Activated CD8-positive, alpha-beta memory T cell treated with anti-CD3 and anti-CD28 coated beads for 1 hour (primary cell): Measurements from ENCODE around the gene CARTPT.

ENCODE experiments used
- DNase-seq, 2 donors: peaks; one replicate each; pipeline ENCODE4 v3.0.0-alpha.2; 2020; ENCODE audit warnings: low read depth in 1 of 2; ENCODE audit errors: extremely low read depth in 1 of 2

CARTPT gene

DNA sequence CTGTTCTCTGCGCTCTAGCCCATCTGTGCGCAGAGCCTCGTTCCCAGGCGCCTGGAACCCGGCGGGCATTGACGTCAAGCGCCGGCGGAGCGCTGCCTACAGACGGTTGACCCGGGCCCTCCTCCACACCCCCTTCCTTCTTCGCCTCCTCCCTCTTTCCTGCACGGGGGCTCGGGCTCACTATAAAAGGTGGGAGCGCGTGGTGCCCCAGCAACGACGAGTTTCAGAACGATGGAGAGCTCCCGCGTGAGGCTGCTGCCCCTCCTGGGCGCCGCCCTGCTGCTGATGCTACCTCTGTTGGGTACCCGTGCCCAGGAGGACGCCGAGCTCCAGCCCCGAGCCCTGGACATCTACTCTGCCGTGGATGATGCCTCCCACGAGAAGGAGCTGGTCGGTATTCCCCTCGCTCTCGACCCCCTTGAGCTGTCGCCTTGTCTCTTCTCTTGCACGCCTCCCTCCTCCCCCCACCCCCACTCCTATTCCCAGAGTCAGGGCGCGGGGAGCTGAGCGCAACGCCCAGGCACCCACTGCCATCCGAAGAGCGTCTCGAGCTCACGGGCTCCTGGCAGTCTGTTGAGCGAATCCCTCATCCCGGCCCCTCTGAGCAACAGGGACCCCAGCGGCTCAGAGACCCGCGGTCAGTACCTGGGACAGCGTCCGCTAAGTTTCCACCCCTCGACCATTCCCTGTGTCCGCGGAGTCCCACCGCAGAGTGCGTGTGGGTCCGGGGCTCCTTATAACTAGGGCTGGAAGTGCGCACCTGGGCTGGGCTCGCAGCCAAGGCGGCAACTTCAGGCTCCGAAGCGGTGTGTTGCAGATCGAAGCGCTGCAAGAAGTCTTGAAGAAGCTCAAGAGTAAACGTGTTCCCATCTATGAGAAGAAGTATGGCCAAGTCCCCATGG, at the start of gene CARTPT:
Gene CARTPT, plus strand, starts transcription at position 213 of the 902 bp plus-strand sequence. Its CDS starts 19 bp downstream, at position 232.
- DNase-seq = no peak

DNA sequence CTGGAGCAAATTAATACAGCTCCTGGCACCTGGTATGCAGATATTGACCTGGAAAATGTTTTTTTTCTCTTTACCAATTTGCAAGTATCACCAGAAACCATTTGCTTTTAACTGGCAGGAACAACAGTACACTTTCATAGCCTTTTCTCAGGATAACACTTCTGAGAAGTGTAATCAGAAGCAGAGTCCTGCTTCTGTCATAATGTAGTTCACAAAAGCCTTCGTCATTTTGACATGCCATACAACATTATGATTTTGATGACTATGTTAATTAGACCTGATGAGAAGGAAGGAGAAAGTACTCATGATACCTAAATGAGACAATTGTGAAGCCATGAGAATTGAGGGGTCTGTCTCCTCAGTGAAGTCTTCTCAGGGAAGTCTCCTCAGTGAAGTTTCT, 41.1 kb upstream of the CARTPT start:
- no peak for DNase-seq

DNA sequence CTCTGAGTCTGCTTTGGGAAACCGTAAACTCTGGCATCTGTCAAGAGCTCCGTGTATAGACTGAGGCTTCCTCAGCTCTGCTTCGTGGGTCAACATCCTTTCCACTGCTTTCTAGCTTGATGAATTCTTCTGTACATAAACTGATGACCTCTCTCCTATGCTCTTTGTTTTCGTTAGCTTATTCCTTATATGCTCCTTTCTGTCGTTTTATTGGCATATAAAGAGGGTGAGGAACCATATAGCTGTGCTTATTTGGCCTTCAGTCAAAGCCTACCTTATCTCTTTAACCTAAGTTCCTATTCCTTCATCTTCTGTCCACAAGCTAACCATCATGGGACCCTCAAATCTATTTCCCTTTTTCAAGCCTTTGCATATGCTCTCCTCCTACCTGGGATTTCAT, 39.4 kb upstream of the CARTPT start:
- DNase-seq = no peak

DNA sequence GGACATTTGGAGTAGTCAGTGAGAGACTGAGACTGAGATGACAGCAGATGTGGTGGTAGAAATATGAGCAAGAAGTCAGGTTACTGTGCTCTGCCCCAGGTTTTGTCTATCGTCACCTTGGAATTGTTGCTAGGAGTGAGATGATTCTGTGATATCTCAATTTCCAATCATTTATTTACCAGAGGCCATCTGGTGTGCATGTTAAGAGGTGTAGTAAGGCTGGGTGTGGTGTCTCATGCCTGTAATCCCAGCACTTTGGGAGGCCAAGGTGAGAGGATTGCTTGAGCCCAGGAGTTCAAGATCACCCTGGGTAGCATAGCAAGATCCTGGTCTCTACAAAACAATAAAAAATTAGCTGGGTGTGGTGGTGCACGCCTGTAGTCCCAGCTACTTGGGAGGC, 38.6 kb upstream of the CARTPT start:
- DNase-seq = no peak

DNA sequence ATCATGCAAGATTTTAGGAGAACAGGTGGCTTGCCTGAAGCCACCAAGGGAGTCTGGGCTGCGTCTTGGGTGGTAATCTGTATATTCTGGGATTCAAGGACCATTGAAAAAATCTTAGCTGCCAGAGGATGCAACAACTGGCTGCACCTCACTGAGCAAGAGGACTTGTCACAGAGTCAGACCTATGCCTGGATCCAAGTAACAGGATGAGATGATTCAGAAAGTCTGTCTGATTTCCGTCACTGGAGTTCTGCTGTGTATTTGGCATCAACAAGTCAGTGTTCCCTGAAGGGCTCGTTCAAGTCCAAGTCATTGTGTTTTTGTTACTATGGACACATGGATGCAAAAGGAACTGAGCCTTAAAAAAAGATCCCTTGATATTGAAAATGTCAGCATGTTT, 37.8 kb upstream of the CARTPT start:
- no peak for DNase-seq

DNA sequence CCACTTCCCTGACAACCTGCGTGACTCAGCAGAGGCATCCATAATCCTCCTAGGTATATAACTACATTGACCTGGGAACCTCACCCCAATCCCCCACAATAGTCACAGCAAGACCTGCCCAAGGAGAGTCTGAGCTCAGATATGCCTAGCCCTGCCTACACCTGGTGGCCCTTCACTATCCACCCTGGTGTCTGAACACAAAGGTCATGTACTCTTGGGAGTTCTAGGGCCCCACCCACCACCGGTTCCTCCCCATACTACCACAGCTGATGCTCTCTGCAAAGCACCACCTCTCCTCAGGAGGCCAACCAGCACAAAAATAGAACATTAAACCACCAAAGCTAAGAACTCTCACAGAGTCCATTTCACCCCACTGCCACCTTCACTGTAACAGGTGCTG, 34.8 kb upstream of the CARTPT start:
- no peak for DNase-seq

DNA sequence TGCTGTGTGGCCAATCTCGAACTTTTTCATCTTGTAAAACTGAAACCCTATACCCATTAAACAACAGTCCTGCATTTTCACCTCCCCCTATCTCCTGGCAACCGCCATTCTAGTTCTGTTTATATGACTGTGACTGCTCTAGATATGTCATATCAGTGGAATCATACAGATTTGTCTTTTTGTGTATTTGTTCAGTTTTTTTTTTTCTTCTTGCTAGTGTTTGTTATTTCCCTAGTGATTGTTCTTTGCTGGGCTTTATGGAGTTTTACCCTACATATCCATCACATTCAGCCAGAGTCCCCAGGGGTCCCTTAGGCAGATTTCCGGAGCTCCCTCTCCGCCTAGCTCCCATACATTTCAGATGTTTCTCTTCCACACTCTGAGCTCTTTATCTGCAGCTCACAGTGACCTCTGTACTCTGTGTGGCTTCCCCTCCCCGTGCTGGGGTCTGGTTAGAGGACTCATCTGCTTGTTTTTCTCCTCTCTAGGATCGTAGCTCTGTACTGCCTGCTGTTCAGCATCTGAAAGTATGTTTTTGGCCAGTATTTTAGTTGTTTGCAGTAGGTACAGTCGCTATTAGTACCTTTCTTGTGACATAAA, 25.1 kb upstream of the CARTPT start:
- DNase-seq = no peak

DNA sequence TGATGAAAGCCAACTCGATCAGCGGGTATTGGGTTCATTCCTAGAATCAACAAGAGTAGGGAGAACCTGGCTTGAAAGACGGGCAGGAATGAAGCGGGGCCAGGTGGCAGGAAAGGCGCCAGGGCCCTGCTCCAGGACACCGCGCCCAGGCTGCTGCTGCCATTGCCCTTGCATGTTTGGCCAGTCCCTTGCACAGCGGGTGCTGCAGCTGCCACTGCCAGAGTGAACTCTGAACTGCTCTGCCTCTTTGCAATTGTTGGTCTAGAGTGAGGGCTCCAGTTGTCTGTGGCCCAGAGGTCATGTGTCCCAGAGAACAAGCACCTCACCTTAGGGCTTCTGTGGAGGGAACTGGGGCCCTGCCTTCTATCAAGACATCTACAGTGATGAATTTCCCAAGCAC, 24.0 kb upstream of the CARTPT start:
- no peak for DNase-seq

DNA sequence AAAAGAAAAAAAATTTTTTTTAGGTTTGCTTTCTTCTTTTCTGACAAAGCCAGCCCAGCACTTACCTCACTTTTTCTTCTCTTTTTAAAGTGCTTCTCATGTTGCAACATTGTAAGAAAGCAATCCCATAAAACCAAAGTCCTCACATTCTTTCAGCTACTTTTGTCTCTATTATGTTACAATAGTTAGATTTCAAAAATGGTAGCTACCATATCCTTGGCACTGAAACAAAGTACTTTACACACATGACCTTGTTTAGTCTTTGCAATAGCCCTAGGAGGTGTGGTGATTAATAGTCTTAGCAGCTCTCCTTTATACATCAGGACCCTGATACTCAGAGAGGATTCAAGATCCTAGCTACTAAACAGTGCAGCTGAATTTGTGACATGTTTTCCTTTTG, 23.5 kb upstream of the CARTPT start:
- no peak for DNase-seq

DNA sequence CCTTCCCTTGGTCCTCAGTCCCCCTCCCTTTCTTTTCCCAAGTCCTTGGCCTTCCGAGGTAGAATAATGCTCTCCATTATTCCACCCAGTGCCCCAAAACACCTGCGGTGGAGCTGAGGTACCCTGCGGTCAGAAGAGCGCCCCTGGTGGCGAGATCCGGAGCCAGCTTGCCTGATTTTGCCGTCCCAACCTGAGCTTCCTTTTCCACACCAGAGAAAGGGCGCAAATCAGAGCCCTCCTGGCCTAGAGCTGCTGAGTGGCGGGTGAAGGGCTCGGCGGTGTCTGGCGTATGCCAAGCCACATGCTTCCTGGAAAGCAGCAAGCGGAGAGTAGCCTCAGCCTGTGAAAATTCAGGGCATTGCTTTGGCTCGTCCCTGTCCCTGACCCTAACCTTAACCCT, 21.1 kb upstream of the CARTPT start:
- DNase-seq = no peak

DNA sequence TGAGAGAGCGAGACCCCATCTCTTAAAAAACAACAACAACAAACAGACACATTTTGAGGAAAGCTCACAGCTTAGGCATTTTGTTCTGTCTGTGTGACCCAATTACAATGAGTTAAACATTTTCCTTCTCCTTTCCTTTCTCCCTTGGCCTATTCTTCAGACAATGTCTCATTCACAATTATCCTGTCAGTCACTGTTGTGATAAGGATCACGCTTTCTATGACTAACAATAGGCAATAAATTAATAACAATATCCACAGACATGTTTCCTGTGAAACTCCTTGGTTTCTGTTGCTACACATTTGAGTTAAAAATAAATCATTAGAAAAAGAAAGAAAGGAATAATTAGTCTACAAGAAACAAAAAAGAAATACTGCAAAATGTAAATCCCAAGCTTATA, 19.8 kb upstream of the CARTPT start:
- DNase-seq = no peak

DNA sequence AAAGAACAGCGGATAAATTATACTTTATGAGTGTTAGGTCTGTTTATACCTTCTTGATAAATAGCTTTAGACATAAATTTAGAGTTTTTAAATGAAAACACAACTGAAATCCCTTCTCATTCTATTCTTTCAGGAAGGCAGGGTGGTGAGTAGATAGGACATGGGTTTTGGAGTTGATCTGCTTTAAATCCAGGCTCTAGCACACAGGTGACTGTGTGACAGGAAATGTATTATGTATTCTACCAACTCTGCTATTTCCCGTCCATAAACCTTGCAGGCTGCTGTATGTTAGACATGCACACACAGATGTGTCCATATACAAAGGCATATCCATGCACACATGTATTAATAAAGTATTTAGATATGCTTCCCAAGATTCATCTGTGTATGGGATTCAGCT, 19.3 kb upstream of the CARTPT start:
- no peak for DNase-seq

DNA sequence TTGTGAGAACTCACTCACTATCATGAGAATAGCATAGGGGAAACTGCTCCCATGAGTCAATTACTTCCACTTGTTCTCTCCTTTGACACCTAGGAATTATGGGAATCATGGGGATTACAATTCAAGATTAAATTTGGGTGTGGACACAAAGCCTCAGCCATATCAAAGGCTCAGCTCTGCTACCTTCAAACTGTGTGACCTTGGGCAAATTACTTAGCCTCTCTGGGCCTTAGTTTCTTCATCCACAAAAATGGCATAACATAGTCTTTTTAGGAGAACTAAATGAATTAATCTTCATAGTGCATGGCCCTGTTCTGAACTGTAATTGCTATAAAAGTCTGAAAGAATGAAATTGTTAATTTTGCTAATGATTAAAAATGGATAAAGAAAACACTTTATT, 18.3 kb upstream of the CARTPT start:
- DNase-seq = no peak

DNA sequence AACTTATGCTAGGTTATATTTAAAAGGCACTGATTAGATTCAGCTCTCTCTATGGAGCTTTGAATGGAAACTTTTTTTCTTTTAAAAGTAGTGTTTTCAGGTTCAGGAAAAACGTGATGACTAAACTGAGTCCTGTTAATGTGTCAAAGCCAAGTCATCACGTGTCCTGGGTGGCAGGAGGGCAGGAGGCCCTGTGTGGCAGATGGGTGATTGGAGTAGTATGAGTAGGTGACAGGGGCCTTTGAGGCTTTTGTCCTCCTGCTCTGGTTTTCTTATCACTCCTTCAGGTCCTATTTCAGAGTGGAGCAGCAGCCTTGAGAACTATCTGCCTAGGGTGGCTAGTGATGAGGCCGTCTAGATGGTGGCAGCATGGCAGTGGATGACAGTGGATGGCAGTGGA, 17.7 kb upstream of the CARTPT start:
- no peak for DNase-seq

DNA sequence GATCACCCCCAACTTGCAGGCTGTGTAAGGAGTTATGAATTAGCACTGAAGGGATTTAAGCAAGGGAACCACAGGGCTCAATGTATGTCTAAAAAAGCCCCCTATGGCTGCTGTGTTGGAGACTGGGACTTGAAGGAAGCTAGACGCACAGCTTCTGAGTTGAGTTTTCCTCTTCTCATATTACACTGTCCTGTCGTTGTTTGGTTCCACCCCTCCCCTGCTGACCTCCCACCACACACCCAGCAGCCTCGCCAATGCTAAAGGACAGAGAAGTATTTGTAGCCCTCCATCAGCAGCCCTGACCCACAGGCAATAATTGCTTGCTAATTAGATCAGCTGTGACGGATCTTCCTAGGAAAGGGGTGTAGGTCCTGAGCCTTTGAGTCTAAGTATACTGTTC, 15.1 kb upstream of the CARTPT start:
- DNase-seq = no peak

DNA sequence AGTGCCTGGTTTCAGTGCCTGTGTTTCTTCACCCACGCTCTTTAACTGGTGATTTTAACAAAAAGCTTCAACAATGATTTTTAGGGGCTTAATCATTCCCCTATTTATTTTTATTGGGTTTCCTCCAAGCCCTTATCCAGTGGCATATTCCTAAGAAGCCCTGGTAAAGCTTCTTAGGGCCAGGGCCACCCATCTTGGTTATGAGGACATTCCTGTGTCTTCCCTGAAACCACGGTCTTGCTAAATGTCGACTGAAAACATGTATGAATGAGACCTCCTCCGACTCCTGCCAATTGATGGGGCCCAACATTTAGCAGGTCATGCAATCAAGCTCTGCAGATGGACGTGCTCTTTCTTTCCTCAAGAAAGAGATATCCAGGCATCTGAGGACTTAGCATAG, 13.7 kb upstream of the CARTPT start:
- no peak for DNase-seq

DNA sequence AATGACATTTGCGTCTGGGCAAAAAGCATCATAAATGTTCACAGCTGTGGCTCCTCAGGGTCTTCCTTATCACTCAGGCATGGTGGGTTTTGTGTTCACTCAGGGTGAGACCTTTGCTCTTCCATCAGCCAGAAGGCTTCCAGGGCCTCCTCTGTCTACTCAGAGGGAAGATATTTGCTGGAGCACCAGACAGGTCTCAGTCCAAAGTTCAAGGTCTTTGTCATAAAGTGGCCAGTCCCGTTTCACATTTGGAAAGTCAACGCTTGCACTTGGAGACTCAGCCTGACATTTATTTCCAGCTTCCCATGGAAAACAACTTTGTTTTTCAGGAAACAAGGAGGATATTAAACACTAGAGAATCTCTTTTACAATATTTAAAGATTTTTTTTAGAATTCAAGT, 12.2 kb upstream of the CARTPT start:
- DNase-seq = no peak

DNA sequence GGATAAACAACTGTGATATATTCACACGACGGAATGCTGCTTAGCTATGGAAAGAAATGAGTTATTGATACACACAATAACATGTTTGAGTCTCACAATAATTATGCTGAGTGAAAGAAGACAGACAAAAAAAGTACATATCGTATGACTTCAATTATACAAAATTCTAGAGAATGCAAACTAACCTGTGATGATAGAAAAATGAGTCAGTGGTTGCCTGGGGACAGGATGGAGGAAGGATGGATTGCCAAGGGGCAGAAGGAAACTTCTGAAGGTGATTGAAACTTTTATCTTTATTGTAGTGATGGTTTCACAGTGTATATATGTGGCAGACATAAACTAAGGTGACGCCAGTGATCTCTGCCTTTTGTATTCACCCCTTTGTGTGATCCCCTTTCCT, 7.5 kb upstream of the CARTPT start:
- no peak for DNase-seq

DNA sequence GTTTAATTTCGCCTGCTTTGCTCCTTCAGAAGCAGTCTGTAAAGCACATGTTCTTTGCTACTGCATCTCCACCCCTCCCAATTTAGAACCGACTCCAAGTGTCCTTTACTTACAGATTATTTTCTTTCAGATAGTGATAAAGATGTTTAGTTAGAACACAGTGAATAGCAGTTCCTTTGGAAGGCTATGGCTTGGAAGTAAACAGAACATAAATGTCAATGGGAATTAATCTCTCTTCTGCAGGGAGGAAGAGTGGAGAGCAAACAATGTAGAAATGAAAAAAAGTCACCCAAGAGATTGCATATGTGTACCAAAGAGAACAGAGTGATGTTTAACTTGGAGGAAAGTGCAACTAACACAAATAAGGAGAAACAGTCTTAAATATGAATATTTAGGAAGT, 4.2 kb upstream of the CARTPT start:
- DNase-seq = no peak

DNA sequence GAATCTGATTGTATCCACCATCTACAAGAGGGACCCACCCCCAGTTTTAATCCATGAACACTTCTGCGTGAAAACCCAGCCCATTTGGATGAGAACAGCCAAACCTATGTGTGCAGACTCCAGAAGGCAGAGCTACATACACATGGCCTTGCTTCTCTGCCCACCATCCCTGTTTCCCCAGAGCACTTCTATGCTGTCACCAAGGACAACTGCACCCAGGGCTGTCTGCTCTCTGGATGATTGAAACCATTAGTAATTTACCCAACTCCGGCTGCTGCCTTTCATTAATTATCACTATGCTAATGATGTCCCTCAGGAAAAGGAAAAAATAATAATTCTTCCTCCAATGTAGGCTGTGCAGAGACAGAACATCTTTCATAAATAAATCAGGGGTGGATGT, 8.9 kb downstream of the CARTPT start:
- no peak for DNase-seq

DNA sequence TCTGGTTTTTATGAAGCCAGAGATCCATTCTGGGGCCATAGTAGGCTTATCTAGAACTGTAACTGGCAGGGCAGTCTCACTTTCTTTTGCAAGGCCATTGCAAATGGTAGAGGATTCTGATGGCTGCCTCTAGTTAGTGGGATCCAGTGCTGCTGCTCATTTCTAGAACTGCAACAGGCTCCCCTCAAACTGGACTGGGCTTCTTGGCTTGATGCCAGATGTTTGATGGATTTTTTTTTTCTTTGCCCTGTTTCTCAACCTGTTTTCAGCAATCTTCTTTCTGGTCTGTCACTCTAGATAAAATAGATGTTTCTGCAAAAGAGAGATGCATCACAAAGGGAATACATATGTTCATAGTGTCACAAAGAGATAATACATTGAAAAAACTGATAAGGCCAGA, 11.9 kb downstream of the CARTPT start:
- no peak for DNase-seq

DNA sequence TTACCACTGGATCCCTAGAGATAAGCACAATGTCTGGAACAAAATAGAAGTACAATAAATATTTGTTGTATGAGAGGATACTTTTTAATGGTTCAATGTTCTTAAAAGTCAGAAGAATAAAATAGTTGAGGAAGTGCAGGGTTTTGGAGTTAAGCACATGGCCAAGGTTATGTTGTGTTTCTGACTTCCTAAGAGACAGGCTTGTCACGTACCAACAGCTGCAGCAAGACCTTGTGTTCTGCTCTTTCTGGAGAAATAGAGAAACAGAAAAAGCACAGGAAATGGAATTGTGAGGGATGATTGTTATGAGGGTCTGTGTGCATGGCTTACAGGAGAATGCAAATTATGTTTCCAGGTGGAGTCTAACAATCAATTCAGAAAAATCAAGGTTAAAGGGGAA, 12.9 kb downstream of the CARTPT start:
- DNase-seq = no peak

DNA sequence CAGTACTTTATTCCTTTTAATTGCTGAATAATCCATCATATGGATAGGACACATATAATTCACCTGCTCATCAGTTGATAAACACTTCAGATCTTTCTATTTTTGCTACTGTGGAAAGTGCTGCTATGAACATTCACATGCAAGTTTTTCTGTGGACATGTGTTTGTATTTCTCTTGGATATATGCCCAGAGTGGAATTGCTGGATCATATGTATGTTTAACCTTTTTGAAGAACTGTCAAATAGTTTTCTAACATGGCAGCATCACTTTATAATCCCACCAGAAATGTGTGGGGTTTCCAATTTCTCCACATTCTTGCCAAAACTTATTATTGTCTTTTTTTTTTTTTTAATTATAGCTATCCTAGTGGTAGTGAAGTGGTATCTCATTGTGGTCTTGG, 15.1 kb downstream of the CARTPT start:
- DNase-seq = no peak
